Epithelial cell of esophagus (primary cell): ENCODE data around the gene TFDP1.

Experiments used
- DNase-seq: peaks from one replicate; pipeline ENCODE4 v3.0.0; 2010; ENCODE audit warnings: low read depth
- H3K4me3 ChIP-seq: 2 replicates; pipeline ENCODE4 v1.5.1; 2011; ENCODE audit warnings: mild to moderate bottlenecking, low read length, control low read depth
- CTCF ChIP-seq: IDR thresholded peaks from 2 replicates; pipeline ENCODE4 v1.5.1; 2011; ENCODE audit warnings: low read depth, mild to moderate bottlenecking, low read length, control low read depth, inconsistent platforms; ENCODE audit not compliant: insufficient read depth; ENCODE audit errors: missing control alignments

Gene TFDP1

GRCh38 chr13:113609616-113610015 is 25.1 kb downstream of the TFDP1 start:
- no peak for TF ChIP-seq CTCF
- no peak overlapping the region for H3K4me3 ChIP-seq
- DNase-seq: no peak

GRCh38 chr13:113610266-113610665 is 25.7 kb downstream of the TFDP1 start:
- no peak overlapping the region for H3K4me3 ChIP-seq
- no peak for DNase-seq
- no peak for TF ChIP-seq CTCF

- DNase-seq: no peak
- no peak overlapping the region for H3K4me3 ChIP-seq
- no peak for TF ChIP-seq CTCF
Measured at GRCh38 chr13:113611996-113612395, 27.4 kb downstream of the TFDP1 start.

GRCh38 chr13:113612607-113613006 is 28.1 kb downstream of the TFDP1 start:
- no peak for TF ChIP-seq CTCF
- no peak for DNase-seq
- H3K4me3 ChIP-seq: no peak overlapping the region

- DNase-seq: no peak
- no peak for TF ChIP-seq CTCF
- no peak overlapping the region for H3K4me3 ChIP-seq
Measured at GRCh38 chr13:113613789-113614379, 29.3 kb downstream of the TFDP1 start.

GRCh38 chr13:113616281-113616906 is 31.8 kb downstream of the TFDP1 start:
- H3K4me3 ChIP-seq: no peak overlapping the region
- no peak for DNase-seq
- TF ChIP-seq CTCF: no peak
